Activated T-helper 1 cell treated with anti-CD3 and anti-CD28 coated beads, Interleukin-12 subunit alpha, Interleukin-12 subunit beta, Interleukin-2, Interleukin-4 antibody, amounts not matched to agents 30 ng/mL and 10 ng/mL and 1 ng/mL, durations not matched to agents 14 hours and 24 hours and 36 hours (primary cell): Measurements from ENCODE around the gene ABCA7. TPM values are rescaled to one million over a fixed set of nuclear protein-coding genes. Genes with fewer than 3 reads are reported as not detected.

Experiments used
- DNase-seq: peaks from one replicate; pipeline ENCODE4 v3.0.0; 2021; ENCODE audit warnings: low spot score
- H3K27ac Mint-ChIP-seq: one replicate; pipeline ENCODE4 v1.8.0; 2021; ENCODE audit warnings: mild to moderate bottlenecking, mixed read lengths
- H3K27me3 Mint-ChIP-seq: one replicate; pipeline ENCODE4 v1.8.0; 2022; ENCODE audit warnings: mild to moderate bottlenecking, moderate library complexity, mixed read lengths; ENCODE audit not compliant: insufficient read depth
- H3K36me3 Mint-ChIP-seq: one replicate; pipeline ENCODE4 v1.8.0; 2021; ENCODE audit warnings: low read depth, mixed read lengths
- H3K4me1 Mint-ChIP-seq: one replicate; pipeline ENCODE4 v1.8.0; 2021; ENCODE audit warnings: low read depth, mixed read lengths
- H3K4me3 Mint-ChIP-seq: one replicate; pipeline ENCODE4 v1.8.0; 2021; ENCODE audit warnings: mild to moderate bottlenecking, moderate library complexity, mixed read lengths
- H3K9me3 Mint-ChIP-seq: one replicate; pipeline ENCODE4 v1.8.0; 2021; ENCODE audit warnings: mixed read lengths
- intact Hi-C: fragments of 100-400 bp; cut with micrococcal nuclease; formaldehyde crosslinking; loops from one replicate; pipeline ENCODE4 v1.15.1; 2024
- total RNA-seq: library from RNA; stranded (reverse); gene quantifications from 2 replicates; pipeline ENCODE4 v1.2.3, GENCODE V29; 2022

ABCA7 gene
- total RNA-seq, 1 donor from 2014 or later, result 15.8 TPM

- peaks cover 10% of the 10 kb centered on the region for H3K36me3 Mint-ChIP-seq
- H3K4me3 Mint-ChIP-seq, result peak overlapping the region; percentile 7
- peaks cover 19% of the 10 kb centered on the region for H3K4me1 Mint-ChIP-seq
- H3K9me3 Mint-ChIP-seq, result no peaks in the 10 kb centered on the region
- H3K27ac Mint-ChIP-seq, result no peak overlapping the region
- no peaks in the 10 kb centered on the region for H3K27me3 Mint-ChIP-seq
- no peak for DNase-seq
- intact Hi-C loops, result no loop called here
Observed at GRCh38 chr19:1090731-1091543, 51.0 kb downstream of the ABCA7 start.

DNA sequence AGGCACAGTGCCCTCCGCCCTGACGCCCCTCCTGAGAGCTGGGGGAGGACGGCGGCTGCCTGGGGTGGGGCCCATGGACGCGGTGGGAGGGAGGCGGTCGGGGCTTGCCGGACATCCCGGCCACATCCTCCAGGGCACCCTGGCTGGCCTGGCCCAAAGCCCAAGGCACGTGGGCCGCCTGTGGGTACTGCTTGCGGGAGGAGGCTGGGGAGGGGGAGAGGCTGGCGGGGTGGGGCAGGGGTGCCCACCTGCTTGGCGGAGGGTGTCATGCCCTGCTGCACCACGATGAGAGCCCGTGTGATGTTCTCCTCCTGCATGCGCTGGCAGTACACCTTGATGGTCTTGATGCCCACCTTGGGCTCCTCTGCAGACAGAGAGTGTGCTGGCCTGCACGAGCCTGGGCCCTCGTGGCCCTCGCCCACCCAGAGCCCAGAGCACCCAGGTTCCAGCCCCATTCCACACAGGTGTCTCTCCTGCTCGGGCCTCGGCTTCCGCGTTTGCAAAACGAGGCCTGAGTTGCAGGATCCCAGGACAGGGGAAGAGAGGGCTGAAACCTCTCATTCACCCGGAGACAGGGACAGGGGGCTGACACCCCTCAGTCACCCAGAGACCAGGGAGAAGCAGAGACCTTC, 51.8 kb downstream of the ABCA7 start:
- no peak for DNase-seq
- Mint-ChIP-seq H3K4me1 (peaks cover 26% of the 10 kb centered on the region), H3K36me3 (peaks cover 10% of the 10 kb centered on the region), H3K9me3 (no peaks in the 10 kb centered on the region), H3K27ac (no peak overlapping the region), H3K27me3 (no peaks in the 10 kb centered on the region), H3K4me3 (no peak overlapping the region)
- intact Hi-C loops, result no loop called here

DNA sequence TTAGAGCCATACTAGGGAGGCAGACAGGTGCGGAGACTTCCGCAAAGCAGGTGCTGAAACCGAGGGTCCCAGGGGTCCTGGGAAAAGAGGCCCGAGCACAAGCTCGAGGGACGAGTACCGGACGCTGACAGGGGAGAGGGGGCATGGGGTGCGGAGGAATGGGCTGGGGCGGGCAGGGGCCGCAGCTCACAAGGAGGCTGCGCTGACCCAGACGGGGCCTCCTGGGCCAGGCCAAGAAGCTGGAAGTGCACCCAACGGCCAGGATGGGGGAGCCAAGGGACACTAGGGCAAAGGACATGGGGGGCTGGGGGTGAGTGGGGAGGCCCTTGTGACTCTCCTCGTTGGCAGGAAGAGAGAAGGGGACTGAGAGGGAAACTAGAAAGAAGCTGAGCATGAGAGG, 53.4 kb downstream of the ABCA7 start:
- H3K4me3 Mint-ChIP-seq, result peak overlapping the region; percentile 94
- no peaks in the 10 kb centered on the region for H3K9me3 Mint-ChIP-seq
- H3K4me1 Mint-ChIP-seq, result peaks cover 23% of the 10 kb centered on the region
- intact Hi-C loops, result no loop called here
- DNase-seq, result no peak
- H3K27ac Mint-ChIP-seq, result peak overlapping the region; percentile 55
- peaks cover 3% of the 10 kb centered on the region for H3K36me3 Mint-ChIP-seq
- H3K27me3 Mint-ChIP-seq, result no peaks in the 10 kb centered on the region

DNA sequence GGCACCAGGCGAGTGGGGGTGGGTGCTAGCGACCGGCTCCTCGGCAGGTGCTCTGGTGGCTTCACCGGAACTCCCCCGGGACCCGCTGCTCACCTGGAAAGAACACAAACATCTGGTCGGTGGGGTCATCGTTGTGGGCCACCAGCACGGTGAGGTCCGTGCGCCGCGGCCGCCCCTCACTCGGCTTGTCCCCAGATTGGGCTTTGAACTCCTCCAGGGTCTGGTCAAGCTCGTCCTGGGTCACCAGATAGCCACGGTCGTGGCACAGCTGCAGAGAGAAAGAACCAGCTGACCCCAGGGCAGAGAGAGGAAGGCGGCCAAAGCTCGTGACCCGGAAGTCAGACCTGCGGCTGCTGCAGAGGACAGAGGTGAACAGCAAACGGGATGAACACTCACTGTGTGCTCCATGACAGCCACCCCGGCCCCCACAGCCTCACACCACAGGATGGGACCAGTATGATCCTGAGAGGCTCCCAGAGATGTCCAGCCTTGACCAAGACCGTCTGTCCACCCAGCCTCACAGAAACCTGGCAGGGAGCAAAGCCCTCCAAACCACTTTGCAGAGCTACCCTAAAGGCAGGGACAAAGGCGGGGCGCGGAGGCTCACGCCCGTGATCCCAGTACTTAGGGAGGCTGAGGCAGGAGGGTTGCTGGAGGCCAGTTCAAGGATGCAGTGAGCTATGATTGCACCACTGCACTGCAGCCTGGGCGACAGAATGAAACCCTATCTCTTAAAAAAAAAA, 54.1 kb downstream of the ABCA7 start:
- Mint-ChIP-seq H3K9me3 (no peaks in the 10 kb centered on the region), H3K36me3 (peaks cover 3% of the 10 kb centered on the region), H3K27me3 (no peaks in the 10 kb centered on the region), H3K4me1 (peaks cover 30% of the 10 kb centered on the region), H3K27ac (peak overlapping the region; percentile 84), H3K4me3 (peak overlapping the region; percentile 94)
- intact Hi-C loops, result no loop called here
- no peak for DNase-seq

GRCh38 chr19:1094655-1094977, 54.7 kb downstream of the ABCA7 start:
- intact Hi-C loops, result no loop called here
- Mint-ChIP-seq H3K27me3 (peaks cover 2% of the 10 kb centered on the region), H3K4me1 (peaks cover 36% of the 10 kb centered on the region), H3K27ac (peak overlapping the region; percentile 84), H3K4me3 (peak overlapping the region; percentile 94), H3K36me3 (peaks cover 5% of the 10 kb centered on the region), H3K9me3 (peaks cover 3% of the 10 kb centered on the region)
- DNase-seq, result no peak

- H3K4me1 Mint-ChIP-seq, result peaks cover 41% of the 10 kb centered on the region
- peaks cover 8% of the 10 kb centered on the region for H3K9me3 Mint-ChIP-seq
- intact Hi-C loops, result loop anchor here (1.0 kb wide), 3 partner anchors 8 to 18 kb away; partner anchors contain the start of gene GPX4
- H3K27me3 Mint-ChIP-seq, result peaks cover 2% of the 10 kb centered on the region
- H3K27ac Mint-ChIP-seq, result peak within 1 kb of the TSS; percentile 97
- peak; percentile 98 for DNase-seq
- H3K36me3 Mint-ChIP-seq, result peaks cover 10% of the 10 kb centered on the region
- H3K4me3 Mint-ChIP-seq, result peak within 1 kb of the TSS; percentile 94
Observed at GRCh38 chr19:1094978-1095701, 55.2 kb downstream of the ABCA7 start, which contains the start of gene POLR2E. Gene POLR2E (minus strand): TSS chr19:1095375. CDS start chr19:1095315, 60 bp downstream.

DNA sequence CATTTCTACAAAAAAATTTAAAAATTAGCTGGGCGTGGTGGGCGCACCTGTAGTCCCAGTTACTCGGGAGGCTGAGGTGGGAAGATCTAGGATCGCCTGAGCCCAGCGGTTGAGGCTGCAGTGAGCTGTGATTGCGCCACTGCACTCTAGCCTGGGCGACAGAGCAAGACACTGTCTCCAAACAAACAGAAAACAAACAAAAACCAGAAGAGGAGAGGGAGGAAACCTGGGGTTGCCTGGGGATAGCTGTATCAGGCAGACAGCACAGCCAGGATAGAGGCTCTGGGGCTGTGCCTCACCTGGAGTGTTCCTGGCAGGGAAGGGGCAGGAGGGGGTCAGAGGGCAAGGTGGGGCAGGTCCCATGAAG, 57.9 kb downstream of the ABCA7 start:
- Mint-ChIP-seq H3K4me1 (peaks cover 57% of the 10 kb centered on the region), H3K27me3 (peaks cover 2% of the 10 kb centered on the region), H3K9me3 (peaks cover 8% of the 10 kb centered on the region), H3K36me3 (peaks cover 10% of the 10 kb centered on the region), H3K27ac (peak overlapping the region; percentile 78), H3K4me3 (no peak overlapping the region)
- DNase-seq, result no peak
- intact Hi-C loops, result no loop called here

DNA sequence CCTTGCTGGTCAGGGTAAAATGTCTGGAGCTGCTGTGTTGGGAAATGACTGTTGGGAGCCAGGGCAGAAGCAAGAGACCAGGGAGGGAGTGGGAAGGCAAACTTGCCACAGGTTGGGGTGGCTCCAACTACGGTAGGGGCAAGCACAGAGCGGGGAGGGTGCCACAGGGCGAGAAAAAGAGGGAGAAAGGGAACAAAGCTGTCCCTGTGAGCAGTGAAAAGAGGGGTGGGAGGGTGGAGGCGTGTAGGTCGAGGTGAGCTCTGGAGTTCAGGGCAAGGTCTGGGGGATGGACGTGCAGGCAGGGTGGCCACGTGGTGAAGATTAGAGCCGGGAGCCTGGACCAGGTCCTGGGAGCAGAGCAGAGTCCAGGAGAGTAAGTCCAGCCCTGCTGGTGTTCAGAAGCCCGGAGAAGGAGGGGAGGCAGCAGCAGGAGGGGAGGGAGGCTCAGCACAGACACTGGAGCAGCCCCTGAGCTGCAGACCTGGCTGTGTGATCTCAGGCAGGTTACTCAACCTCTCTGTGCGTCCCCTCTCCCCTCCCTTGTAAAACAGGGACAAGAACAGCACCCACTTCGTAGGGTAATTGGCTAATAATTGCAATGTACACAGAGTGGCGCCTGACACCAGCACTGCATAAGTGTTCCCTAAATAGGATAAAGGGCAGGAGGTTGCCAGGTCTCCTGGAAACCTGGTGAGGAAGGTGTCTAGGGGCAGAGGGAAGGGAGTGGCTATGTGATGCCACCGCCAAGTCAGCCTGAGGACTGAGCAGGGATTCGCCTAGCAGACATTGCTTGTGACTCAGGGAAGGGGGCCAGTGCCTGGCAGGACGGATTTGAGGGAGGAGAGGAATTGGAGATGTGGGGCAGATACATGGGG, 58.5 kb downstream of the ABCA7 start:
- peaks cover 8% of the 10 kb centered on the region for H3K9me3 Mint-ChIP-seq
- intact Hi-C loops, result loop anchor here (1.0 kb wide), 3 partner anchors 21 to 91 kb away; no protein-coding TSS in a partner anchor
- H3K4me3 Mint-ChIP-seq, result peak overlapping the region; percentile 43
- peaks cover 58% of the 10 kb centered on the region for H3K4me1 Mint-ChIP-seq
- H3K27me3 Mint-ChIP-seq, result peaks cover 2% of the 10 kb centered on the region
- no peak for DNase-seq
- H3K36me3 Mint-ChIP-seq, result peaks cover 9% of the 10 kb centered on the region
- H3K27ac Mint-ChIP-seq, result peak overlapping the region; percentile 78

- H3K4me3 Mint-ChIP-seq, result peak overlapping the region; percentile 33
- H3K27ac Mint-ChIP-seq, result peak overlapping the region; percentile 74
- peaks cover 2% of the 10 kb centered on the region for H3K27me3 Mint-ChIP-seq
- peaks cover 46% of the 10 kb centered on the region for H3K4me1 Mint-ChIP-seq
- DNase-seq, result no peak
- peaks cover 8% of the 10 kb centered on the region for H3K9me3 Mint-ChIP-seq
- H3K36me3 Mint-ChIP-seq, result peaks cover 8% of the 10 kb centered on the region
- intact Hi-C loops, result loop anchor here (5.0 kb wide), 1 partner anchor 34 kb away; the partner anchor contains the start of gene ARHGAP45
Observed at GRCh38 chr19:1101337-1101698, 61.4 kb downstream of the ABCA7 start.

- Mint-ChIP-seq H3K27me3 (peaks cover 2% of the 10 kb centered on the region), H3K27ac (peak overlapping the region; percentile 90), H3K9me3 (peaks cover 8% of the 10 kb centered on the region), H3K36me3 (peaks cover 12% of the 10 kb centered on the region), H3K4me1 (peaks cover 43% of the 10 kb centered on the region), H3K4me3 (peak overlapping the region; percentile 76)
- intact Hi-C loops, result loop anchor here (1.0 to 5.0 kb wide), 5 partner anchors 7 to 138 kb away; partner anchors contain the start of genes ABCA7, ARHGAP45, ATP5F1D and CNN2
- DNase-seq, result peak; percentile 39
Observed at GRCh38 chr19:1102407-1103131, 62.7 kb downstream of the ABCA7 start.

DNA sequence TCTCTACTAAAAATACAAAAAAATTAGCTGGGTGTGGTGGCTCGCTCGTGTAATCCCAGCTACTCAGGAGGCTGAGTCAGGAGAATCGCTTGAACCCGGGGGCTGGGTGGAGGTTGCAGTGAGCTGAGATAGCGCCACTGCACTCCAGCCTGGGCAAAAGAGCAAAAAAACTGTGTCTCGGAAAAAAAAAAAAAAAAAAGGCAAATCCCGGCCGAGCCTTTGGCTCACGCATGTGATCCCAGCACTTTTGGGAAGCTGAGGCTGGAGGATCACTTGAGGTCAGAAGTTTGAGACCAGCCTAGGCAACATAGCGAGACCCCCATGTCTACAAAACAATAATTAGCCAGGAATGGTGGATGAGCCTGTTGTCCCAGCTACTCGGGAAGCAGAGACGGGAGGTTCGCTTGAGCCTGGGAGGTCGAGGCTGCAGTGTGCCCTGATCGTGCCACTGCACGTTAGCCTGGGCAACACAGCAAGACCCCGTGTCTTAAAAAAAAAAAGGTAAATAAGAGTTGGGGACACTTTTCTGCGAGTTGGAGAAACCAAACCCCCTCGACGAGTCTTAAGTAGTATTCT, 63.3 kb downstream of the ABCA7 start:
- peaks cover 8% of the 10 kb centered on the region for H3K9me3 Mint-ChIP-seq
- H3K27me3 Mint-ChIP-seq, result peaks cover 2% of the 10 kb centered on the region
- H3K4me1 Mint-ChIP-seq, result peaks cover 36% of the 10 kb centered on the region
- peaks cover 12% of the 10 kb centered on the region for H3K36me3 Mint-ChIP-seq
- intact Hi-C loops, result loop anchor here (1.0 to 5.0 kb wide), 5 partner anchors 8 to 138 kb away; partner anchors contain the start of genes ABCA7, ARHGAP45, ATP5F1D and CNN2
- H3K27ac Mint-ChIP-seq, result peak overlapping the region; percentile 90
- DNase-seq, result no peak
- H3K4me3 Mint-ChIP-seq, result peak overlapping the region; percentile 76
